ENCODE measurements around the gene CNIH3.

The CNIH3 gene

DNA sequence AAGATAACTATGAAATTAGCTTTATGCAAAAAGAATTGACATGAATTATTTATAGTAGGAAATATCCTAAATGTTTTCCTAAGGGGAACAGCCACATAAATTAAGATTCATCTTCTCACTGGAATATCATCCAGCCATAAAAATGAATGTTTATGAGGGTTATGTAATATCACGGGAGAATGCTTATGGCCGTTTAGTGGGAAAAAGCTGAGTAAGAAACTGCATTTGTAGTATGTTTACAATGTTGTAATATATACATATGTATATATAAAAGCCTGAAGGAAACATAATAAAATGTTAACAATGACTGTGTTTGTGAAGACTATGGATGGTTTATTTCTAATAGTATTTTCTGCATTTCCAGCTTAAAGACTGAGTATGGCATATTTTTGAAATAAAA lies 161.1 kb downstream of the CNIH3 start:
- H3K27me3 Mint-ChIP-seq (ENCODE audit: low read depth): peaks cover 5% of the 10 kb centered on the region
- H3K4me1 Mint-ChIP-seq: peaks cover 5% of the 10 kb centered on the region
- H3K4me3 Mint-ChIP-seq: no peak overlapping the region
- no peak overlapping the region for H3K27ac Mint-ChIP-seq
- no peaks in the 10 kb centered on the region for H3K36me3 Mint-ChIP-seq (ENCODE audit: low read depth)
- H3K9me3 Mint-ChIP-seq: no peaks in the 10 kb centered on the region
- TF ChIP-seq, protein P1, sequence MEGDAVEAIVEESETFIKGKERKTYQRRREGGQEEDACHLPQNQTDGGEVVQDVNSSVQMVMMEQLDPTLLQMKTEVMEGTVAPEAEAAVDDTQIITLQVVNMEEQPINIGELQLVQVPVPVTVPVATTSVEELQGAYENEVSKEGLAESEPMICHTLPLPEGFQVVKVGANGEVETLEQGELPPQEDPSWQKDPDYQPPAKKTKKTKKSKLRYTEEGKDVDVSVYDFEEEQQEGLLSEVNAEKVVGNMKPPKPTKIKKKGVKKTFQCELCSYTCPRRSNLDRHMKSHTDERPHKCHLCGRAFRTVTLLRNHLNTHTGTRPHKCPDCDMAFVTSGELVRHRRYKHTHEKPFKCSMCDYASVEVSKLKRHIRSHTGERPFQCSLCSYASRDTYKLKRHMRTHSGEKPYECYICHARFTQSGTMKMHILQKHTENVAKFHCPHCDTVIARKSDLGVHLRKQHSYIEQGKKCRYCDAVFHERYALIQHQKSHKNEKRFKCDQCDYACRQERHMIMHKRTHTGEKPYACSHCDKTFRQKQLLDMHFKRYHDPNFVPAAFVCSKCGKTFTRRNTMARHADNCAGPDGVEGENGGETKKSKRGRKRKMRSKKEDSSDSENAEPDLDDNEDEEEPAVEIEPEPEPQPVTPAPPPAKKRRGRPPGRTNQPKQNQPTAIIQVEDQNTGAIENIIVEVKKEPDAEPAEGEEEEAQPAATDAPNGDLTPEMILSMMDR (IDR thresholded peaks at IDR 0.05; ENCODE audit: unreplicated experiment in 3 of 3): no peak

GRCh38 chr1:224779536-224779935 lies 163.4 kb downstream of the CNIH3 start:
- H3K4me1 Mint-ChIP-seq: peaks cover 5% of the 10 kb centered on the region
- no peak overlapping the region for H3K27ac Mint-ChIP-seq
- no peak overlapping the region for H3K4me3 Mint-ChIP-seq
- no peaks in the 10 kb centered on the region for H3K36me3 Mint-ChIP-seq (ENCODE audit: low read depth)
- TF ChIP-seq, protein P1 (IDR thresholded peaks at IDR 0.05; ENCODE audit: unreplicated experiment in 3 of 3): no peak
- peaks cover 5% of the 10 kb centered on the region for H3K27me3 Mint-ChIP-seq (ENCODE audit: low read depth)
- no peaks in the 10 kb centered on the region for H3K9me3 Mint-ChIP-seq

GRCh38 chr1:224780736-224781135 lies 164.6 kb downstream of the CNIH3 start:
- Mint-ChIP-seq H3K4me3 (no peak overlapping the region), H3K27ac (no peak overlapping the region), H3K36me3 (ENCODE audit: low read depth) (no peaks in the 10 kb centered on the region), H3K27me3 (ENCODE audit: low read depth) (peaks cover 5% of the 10 kb centered on the region), H3K9me3 (no peaks in the 10 kb centered on the region), H3K4me1 (peaks cover 5% of the 10 kb centered on the region)
- TF ChIP-seq, protein P1 (IDR thresholded peaks at IDR 0.05; ENCODE audit: unreplicated experiment in 3 of 3): no peak

- H3K4me3 Mint-ChIP-seq: no peak overlapping the region
- H3K36me3 Mint-ChIP-seq (ENCODE audit: low read depth): no peaks in the 10 kb centered on the region
Measured at GRCh38 chr1:224781800-224782199, 165.7 kb downstream of the CNIH3 start.

GRCh38 chr1:224782281-224783000 lies 166.3 kb downstream of the CNIH3 start:
- Mint-ChIP-seq H3K27ac (no peak overlapping the region), H3K9me3 (no peaks in the 10 kb centered on the region), H3K36me3 (ENCODE audit: low read depth) (no peaks in the 10 kb centered on the region), H3K27me3 (ENCODE audit: low read depth) (peaks cover 5% of the 10 kb centered on the region), H3K4me1 (peaks cover 5% of the 10 kb centered on the region), H3K4me3 (no peak overlapping the region)
- TF ChIP-seq, protein P1 (IDR thresholded peaks at IDR 0.05; ENCODE audit: unreplicated experiment in 3 of 3): no peak

More at GRCh38 chr1:224781800-224782199, 165.7 kb downstream of the CNIH3 start:
- Mint-ChIP-seq H3K27me3 (ENCODE audit: low read depth) (peaks cover 5% of the 10 kb centered on the region), H3K27ac (no peak overlapping the region), H3K9me3 (no peaks in the 10 kb centered on the region), H3K4me1 (peaks cover 5% of the 10 kb centered on the region)
- TF ChIP-seq, protein P1 (IDR thresholded peaks at IDR 0.05; ENCODE audit: unreplicated experiment in 3 of 3): no peak

Measured in nephron (organoid).